Prostate gland (tissue), 2 donors: ENCODE data around the gene VAV2.

Source experiments
- CTCF ChIP-seq, 4 experiments: fragments of 200-600 bp in 2 of 4; fragments of 450-650 bp in 2 of 4; sonication (generic) in 2 of 4; IDR thresholded peaks; 1 replicate in 3 of 4; 2 replicates in 1 of 4; pipeline ENCODE4 v1.5.1; 2016 to 2019; ENCODE audit warnings: antibody characterized with exemption in 4 of 4, mild to moderate bottlenecking in 2 of 4, moderate library complexity in 2 of 4
- POLR2A ChIP-seq: fragments of 450-650 bp; IDR thresholded peaks from one replicate; pipeline ENCODE4 v1.6.1; 2016; ENCODE audit warnings: antibody characterized with exemption, mild to moderate bottlenecking
- POLR2AphosphoS5 ChIP-seq: sonication (generic); formaldehyde crosslinking; IDR thresholded peaks from one replicate; pipeline ENCODE4 v1.6.1; 2017; ENCODE audit warnings: antibody characterized with exemption

GRCh38 chr9:133877967-133878366 is 114.2 kb downstream of the VAV2 start:
- TF ChIP-seq CTCF (IDR thresholded peaks at IDR 0.05) (no peak), POLR2A (no peak), POLR2AphosphoS5 (no peak)
